Epithelial cell of alveolus of lung (primary cell): ENCODE data around the gene PARD6G. TPM values are rescaled to one million over a fixed set of nuclear protein-coding genes. Genes with fewer than 3 reads are reported as not detected.

ENCODE experiments used
- total RNA-seq: library from RNA; depleted of rRNA; stranded (reverse); fragments of >200 nt; gene quantifications from 2 replicates; pipeline ENCODE4 v1.2.1, GENCODE V29; 2015

PARD6G gene, protein sequence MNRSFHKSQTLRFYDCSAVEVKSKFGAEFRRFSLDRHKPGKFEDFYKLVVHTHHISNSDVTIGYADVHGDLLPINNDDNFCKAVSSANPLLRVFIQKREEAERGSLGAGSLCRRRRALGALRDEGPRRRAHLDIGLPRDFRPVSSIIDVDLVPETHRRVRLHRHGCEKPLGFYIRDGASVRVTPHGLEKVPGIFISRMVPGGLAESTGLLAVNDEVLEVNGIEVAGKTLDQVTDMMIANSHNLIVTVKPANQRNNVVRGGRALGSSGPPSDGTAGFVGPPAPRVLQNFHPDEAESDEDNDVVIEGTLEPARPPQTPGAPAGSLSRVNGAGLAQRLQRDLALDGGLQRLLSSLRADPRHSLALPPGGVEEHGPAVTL
- total RNA-seq, result 5.9 and 10.8 TPM in 2 replicates

DNA sequence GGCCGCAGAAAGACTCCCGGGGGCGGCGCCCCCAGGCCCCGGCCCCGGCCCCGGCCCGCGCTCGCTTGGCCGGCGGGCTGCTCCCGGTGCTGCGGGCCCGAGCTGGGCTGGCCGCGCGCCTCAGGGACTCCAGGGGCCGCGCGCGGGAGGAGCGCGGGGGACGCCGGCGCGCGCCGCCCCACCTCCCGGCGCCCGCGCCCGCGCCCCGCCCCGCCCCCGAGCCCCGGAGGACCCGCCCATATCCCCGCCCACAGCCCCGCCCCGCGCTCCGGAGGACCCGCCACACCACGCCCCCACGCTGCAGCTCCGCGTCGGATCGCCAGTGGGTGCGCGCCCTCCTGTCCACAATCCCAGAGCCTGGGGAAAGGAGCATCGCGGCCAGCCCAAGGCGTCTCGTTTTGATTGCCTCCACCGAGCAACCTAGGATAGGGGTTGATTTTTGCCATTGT, at the start of gene PARD6G:
PARD6G (minus strand) TSS at position 122 of the 449 bp plus-strand sequence. CDS start 166 bp downstream, outside the sequence.

DNA sequence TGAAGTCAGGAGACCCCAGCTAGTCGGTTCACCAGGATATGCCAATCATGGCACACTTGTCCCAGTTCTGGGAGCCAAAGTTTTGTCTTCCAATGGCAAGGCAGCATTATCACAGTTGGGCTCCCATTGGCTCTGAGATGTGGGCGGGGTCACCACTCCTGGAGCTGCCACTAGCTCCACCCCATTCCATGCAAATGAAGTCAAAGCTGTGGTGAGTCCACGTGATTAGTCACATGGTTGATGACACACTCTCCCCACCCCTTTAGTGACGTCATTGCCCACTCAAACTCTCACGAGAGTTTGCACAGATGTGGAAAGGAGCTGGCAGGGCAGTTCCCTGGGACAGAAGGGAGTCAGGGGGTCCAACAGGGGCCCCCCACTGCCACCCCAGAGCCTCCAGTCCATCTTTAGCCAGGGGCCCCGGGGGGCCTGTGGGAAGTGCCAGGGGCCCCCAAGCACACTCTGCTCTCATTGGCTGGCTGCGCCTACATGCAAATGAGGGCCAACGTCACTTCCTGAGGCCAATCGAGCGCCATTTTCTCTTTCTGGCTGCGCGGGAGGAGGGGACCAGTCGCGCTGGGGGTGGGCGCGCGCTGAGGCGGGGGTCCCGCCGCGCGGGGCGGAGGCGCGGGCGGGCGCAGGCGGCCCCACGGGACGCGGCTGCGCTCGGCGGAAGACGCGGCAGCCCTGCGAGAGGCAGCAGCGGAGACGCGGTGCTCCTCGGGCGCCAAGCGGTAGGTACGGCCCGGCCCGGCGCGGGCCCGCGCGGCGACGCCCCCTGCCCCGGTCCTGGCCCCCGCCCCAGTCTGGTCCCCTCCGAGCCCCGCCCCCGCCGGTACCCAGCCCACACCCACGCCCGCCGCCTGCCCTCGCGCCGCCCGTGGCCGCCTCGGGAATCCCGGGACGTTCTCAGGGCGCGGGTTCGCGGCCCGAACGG, 138.3 kb downstream of the PARD6G start, which contains the start of gene ADNP2:
ADNP2 (plus strand) TSS at position 524 of the 937 bp plus-strand sequence. CDS start 8,281 bp downstream, outside the sequence.

Other genes with a start within 250 kb of the PARD6G start
- gene RBFA, start 213.1 kb downstream of the PARD6G start, total RNA-seq, result 13.4 and 29.5 TPM in 2 replicates
- gene ADNP2, start 138.3 kb downstream of the PARD6G start, total RNA-seq, result 19.0 and 20.7 TPM in 2 replicates